Measurements from ENCODE around the gene CTIF. TPM values are rescaled to one million over a fixed set of nuclear protein-coding genes. Genes with fewer than 3 reads are reported as not detected.
A peak's percentile ranks its signal among the peaks of the same experiment; 100 is the strongest.

The CTIF gene
- total and polyA plus RNA-seq, 4 experiments from 2014 or later = 5.2 to 6.5 TPM; not detected in 2

DNA sequence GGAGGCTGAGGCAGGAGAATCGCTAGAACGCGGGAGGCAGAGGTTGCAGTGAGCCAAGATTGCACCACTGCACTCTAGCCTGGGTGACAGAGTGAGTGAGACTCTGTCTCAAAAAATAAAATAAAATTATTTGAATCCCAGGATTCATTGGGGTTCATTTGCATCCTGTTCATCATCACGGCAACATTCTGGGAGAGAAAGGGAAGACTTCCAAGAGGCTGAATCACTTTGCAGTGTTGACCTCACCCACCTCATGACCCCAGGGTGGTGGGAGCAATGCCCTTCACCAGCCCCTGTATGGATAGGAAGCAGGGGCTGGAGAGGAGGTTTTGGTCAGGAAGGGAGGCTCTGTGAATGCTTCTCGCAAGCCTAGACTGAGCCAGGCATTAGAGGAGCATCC, 195.6 kb downstream of the CTIF start:
- H3K36me3 Mint-ChIP-seq = no peaks in the 10 kb centered on the region
- H3K4me1 ChIP-seq (ENCODE audit: insufficient read depth, low read length) = no peaks in the 10 kb centered on the region
- no peak overlapping the region for H3K27ac Mint-ChIP-seq
- peaks cover 0 to 3% (median 0%) of the 10 kb centered on the region in 8 donors for H3K9me3 Mint-ChIP-seq
- peaks cover 0 to 4% of the 10 kb centered on the region in 2 donors for H3K27me3 Mint-ChIP-seq
- peaks cover 5 to 7% (median 5%) of the 10 kb centered on the region in 4 donors for H3K4me1 Mint-ChIP-seq
- ChIA-PET POLR2A (ENCODE audit: partially characterized antibody) (no interaction called here), CTCF (ENCODE audit: partially characterized antibody) (no interaction called here)
- no peak overlapping the region for H3K4me3 Mint-ChIP-seq
- DNase-seq = no peak
- no peaks in the 10 kb centered on the region for H3K9me3 ChIP-seq (ENCODE audit: control insufficient read depth in 1 of 2, low read length in 2 of 2)
- H3K36me3 ChIP-seq (ENCODE audit: insufficient read depth, low read length) = no peaks in the 10 kb centered on the region
- no peaks in the 10 kb centered on the region for H3K27me3 ChIP-seq (ENCODE audit: insufficient read depth, low read length)
- intact Hi-C loops (cut with micrococcal nuclease) = no loop called here
- H3K27ac ChIP-seq (ENCODE audit: low read depth, low read length) = no peak overlapping the region
- H3K4me3 ChIP-seq (ENCODE audit: low read length in 2 of 2) = no peak overlapping the region

DNA sequence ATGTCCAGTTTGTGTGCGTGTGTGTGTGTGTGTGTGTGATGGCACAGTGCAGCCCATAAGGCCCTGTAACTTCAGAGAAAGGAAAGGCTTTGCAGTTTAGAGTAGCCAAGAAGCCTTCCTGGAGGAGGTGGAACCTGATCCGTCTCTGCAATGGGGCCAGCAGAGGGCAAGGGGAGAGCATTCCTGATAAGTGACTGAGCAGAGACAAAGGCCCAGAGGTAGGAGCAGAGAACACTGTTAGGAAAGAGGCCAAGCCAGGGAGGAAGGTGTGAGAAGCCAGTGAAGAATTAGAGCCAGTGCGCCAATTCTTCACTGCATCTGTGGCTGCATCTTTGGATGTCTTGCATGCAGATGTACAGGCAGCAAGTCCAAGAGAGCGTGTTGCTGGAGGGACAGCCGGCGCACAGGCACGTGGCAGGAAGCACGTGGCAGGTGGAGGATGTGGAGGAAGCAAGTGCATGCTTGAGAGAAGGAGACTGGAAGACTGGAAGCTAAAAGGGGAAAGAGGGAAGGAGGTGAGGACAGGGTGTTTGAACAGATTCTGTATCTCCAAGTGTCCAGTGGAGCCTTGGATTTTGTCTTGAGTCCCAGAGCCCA, 196.3 kb downstream of the CTIF start:
- Mint-ChIP-seq H3K4me1 (peaks cover 5 to 7% (median 5%) of the 10 kb centered on the region in 4 donors), H3K27ac (peak overlapping the region in 1 of 7 donors; percentile 26), H3K27me3 (peaks cover 0 to 4% of the 10 kb centered on the region in 2 donors), H3K4me3 (peak overlapping the region in 1 of 8 donors; percentile 12), H3K36me3 (no peaks in the 10 kb centered on the region), H3K9me3 (peaks cover 0 to 2% (median 0%) of the 10 kb centered on the region in 8 donors)
- no peak overlapping the region for H3K4me3 ChIP-seq (ENCODE audit: low read length in 2 of 2)
- CTCF ChIA-PET (ENCODE audit: partially characterized antibody) = no interaction called here
- no peaks in the 10 kb centered on the region for H3K9me3 ChIP-seq (ENCODE audit: control insufficient read depth in 1 of 2, low read length in 2 of 2)
- H3K36me3 ChIP-seq (ENCODE audit: insufficient read depth, low read length) = no peaks in the 10 kb centered on the region
- POLR2A ChIA-PET (ENCODE audit: partially characterized antibody) = no interaction called here
- no peak for DNase-seq
- H3K27ac ChIP-seq (ENCODE audit: low read depth, low read length) = no peak overlapping the region
- H3K4me1 ChIP-seq (ENCODE audit: insufficient read depth, low read length) = no peaks in the 10 kb centered on the region
- intact Hi-C loops (cut with micrococcal nuclease) = no loop called here
- no peaks in the 10 kb centered on the region for H3K27me3 ChIP-seq (ENCODE audit: insufficient read depth, low read length)

DNA sequence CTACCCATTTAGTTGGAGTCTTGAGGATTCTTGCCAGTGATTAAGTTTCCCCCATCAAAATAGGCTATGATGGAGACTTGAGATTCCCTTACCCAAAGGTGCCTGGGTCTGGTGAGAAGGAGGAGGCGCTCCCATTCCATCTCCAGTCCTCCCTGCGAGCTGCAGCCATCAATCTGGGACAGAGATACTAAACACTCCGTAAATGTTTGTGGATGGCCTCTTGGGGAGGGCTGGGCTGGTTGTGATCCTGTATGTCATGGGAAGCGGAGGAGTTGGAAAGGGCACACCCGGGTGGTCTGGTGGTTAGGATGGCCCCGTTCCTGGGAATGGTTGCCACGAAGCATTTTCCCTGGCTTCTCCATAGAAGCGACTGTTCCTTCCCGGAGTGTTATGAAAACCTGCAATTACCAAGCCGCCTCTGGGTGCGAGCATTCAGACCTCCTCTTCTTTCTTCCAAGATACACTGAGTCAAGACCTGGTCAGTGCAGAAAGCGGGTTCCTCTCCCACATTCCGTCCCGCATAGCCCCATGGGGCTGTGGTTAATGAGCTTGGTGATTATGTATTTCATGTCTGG, 196.9 kb downstream of the CTIF start:
- H3K27ac Mint-ChIP-seq = no peak overlapping the region
- CTCF ChIA-PET (ENCODE audit: partially characterized antibody) = no interaction called here

DNA sequence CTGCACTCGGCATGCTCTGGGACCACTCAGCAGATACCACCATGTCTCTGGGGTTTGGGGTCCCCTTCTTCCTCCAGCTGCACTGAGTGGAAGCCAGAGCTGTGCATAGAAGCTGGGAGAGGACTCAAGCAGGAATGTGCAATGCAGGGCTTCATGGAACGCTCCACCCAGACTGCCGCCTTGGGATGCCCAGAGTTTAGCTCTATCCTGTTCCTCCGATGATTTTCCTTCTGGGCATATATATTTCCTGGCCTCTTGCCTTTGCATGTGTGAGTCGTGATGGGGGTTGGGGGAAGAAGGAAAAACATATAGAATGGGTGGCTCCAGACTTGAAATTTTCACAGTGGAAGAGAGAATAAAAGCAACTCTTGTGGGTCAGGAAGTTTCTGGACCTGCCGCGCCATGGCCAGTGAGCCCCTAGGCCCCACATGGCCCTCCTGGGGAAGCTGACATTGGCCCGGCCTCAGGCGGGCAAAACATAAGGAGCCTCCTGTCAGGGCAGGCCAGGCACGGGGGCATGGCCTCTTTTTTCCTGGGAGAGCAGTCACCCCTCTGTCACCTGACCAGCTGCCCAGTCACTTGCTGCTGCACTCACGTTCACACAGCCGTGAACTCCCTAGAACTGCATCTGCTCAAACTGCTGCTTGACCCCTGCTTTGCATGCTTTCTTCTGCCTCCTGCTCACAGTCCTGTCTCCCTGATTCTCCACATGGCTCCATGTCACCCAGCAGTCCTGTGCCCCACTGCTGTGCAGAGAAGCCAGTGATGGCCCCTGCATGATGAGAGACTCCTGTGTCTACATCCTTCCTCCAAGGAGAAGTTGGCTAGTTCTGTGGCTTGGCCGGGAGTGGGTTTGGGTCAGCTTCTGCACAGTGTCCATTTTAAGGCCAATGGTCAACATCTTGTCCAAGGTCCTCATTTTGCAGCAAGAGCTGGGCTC, 197.8 kb downstream of the CTIF start:
- Mint-ChIP-seq H3K4me1 (peaks cover 5 to 7% (median 5%) of the 10 kb centered on the region in 4 donors), H3K4me3 (no peak overlapping the region), H3K27ac (no peak overlapping the region), H3K9me3 (peaks cover 0 to 2% (median 0%) of the 10 kb centered on the region in 8 donors), H3K27me3 (peaks cover 0 to 3% of the 10 kb centered on the region in 2 donors), H3K36me3 (no peaks in the 10 kb centered on the region)
- DNase-seq = no peak
- no peak overlapping the region for H3K4me3 ChIP-seq (ENCODE audit: low read length in 2 of 2)
- H3K36me3 ChIP-seq (ENCODE audit: insufficient read depth, low read length) = no peaks in the 10 kb centered on the region
- no peaks in the 10 kb centered on the region for H3K27me3 ChIP-seq (ENCODE audit: insufficient read depth, low read length)
- ChIA-PET POLR2A (ENCODE audit: partially characterized antibody) (no interaction called here), CTCF (ENCODE audit: partially characterized antibody) (interaction anchor here (0.5 kb wide), 1 partner anchor 420 kb away, joined by 3 read pairs; no protein-coding TSS in a partner anchor)
- no peaks in the 10 kb centered on the region for H3K9me3 ChIP-seq (ENCODE audit: control insufficient read depth in 1 of 2, low read length in 2 of 2)
- intact Hi-C loops (cut with micrococcal nuclease) = no loop called here
- H3K27ac ChIP-seq (ENCODE audit: low read depth, low read length) = no peak overlapping the region
- no peaks in the 10 kb centered on the region for H3K4me1 ChIP-seq (ENCODE audit: insufficient read depth, low read length)

More for the DNA sequence above, 196.9 kb downstream of the CTIF start:
- no peak overlapping the region for H3K27ac ChIP-seq (ENCODE audit: low read depth, low read length)
- H3K4me1 Mint-ChIP-seq = peaks cover 5 to 7% (median 5%) of the 10 kb centered on the region in 4 donors
- no peaks in the 10 kb centered on the region for H3K27me3 ChIP-seq (ENCODE audit: insufficient read depth, low read length)
- H3K36me3 Mint-ChIP-seq = no peaks in the 10 kb centered on the region
- POLR2A ChIA-PET (ENCODE audit: partially characterized antibody) = no interaction called here
- H3K36me3 ChIP-seq (ENCODE audit: insufficient read depth, low read length) = no peaks in the 10 kb centered on the region
- intact Hi-C loops (cut with micrococcal nuclease) = no loop called here
- no peak for DNase-seq
- peaks cover 0 to 2% (median 0%) of the 10 kb centered on the region in 8 donors for H3K9me3 Mint-ChIP-seq
- H3K27me3 Mint-ChIP-seq = peaks cover 0 to 4% of the 10 kb centered on the region in 2 donors
- H3K4me3 ChIP-seq (ENCODE audit: low read length in 2 of 2) = no peak overlapping the region
- H3K9me3 ChIP-seq (ENCODE audit: control insufficient read depth in 1 of 2, low read length in 2 of 2) = no peaks in the 10 kb centered on the region
- no peaks in the 10 kb centered on the region for H3K4me1 ChIP-seq (ENCODE audit: insufficient read depth, low read length)
- H3K4me3 Mint-ChIP-seq = no peak overlapping the region

DNA sequence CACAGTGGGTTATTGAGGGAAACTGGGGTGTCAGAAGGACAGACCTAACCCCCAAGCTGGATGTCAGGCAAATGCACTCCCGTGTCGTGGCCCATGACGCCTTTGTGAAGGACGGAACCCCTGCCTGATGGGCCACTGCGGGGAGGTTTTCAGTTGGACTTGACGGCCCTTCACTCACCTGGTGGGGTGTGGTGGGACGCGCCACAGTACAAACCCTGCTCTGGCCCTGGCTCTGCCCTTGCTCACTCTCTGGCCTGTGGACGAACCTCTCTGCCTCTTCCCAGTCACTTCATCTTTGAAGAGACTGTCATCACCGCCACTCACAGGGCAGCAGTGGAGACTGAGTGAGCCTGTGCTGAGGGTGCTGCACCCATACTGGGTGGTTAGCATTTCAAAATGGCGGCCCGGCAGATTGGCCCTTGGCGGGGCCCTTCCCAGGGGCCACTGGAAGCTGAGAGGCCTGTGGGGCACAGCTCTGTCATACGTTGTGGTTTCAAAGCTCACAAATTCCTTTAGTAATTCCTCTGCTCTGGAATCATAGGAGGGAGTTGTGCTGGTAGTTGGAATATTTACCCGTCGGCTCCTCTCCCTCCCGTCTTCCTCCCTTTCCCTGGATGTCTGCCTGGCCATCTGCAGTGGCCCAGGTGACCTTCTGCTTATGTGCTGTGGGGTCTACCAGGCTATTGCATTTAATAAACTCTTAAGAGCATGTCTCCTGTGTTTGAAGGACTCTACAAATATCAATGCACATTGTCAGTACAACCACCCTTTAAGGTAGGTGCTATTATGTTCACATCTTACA, 200.6 kb downstream of the CTIF start:
- ChIA-PET POLR2A (ENCODE audit: partially characterized antibody) (no interaction called here), CTCF (ENCODE audit: partially characterized antibody) (no interaction called here)
- Histone ChIP-seq H3K9me3 (ENCODE audit: control insufficient read depth in 1 of 2, low read length in 2 of 2) (no peaks in the 10 kb centered on the region), H3K27me3 (ENCODE audit: insufficient read depth, low read length) (no peaks in the 10 kb centered on the region), H3K4me1 (ENCODE audit: insufficient read depth, low read length) (no peaks in the 10 kb centered on the region), H3K27ac (ENCODE audit: low read depth, low read length) (no peak overlapping the region), H3K4me3 (ENCODE audit: low read length in 2 of 2) (no peak overlapping the region), H3K36me3 (ENCODE audit: insufficient read depth, low read length) (no peaks in the 10 kb centered on the region)
- peaks cover 0 to 3% of the 10 kb centered on the region in 2 donors for H3K27me3 Mint-ChIP-seq
- H3K4me3 Mint-ChIP-seq = no peak overlapping the region
- H3K27ac Mint-ChIP-seq = no peak overlapping the region
- no peaks in the 10 kb centered on the region for H3K36me3 Mint-ChIP-seq
- DNase-seq = no peak
- intact Hi-C loops (cut with micrococcal nuclease) = no loop called here
- peaks cover 0 to 2% (median 0%) of the 10 kb centered on the region in 8 donors for H3K9me3 Mint-ChIP-seq
- peaks cover 5 to 7% (median 5%) of the 10 kb centered on the region in 4 donors for H3K4me1 Mint-ChIP-seq

GRCh38 chr18:48740068-48740440, 201.2 kb downstream of the CTIF start:
- no peaks in the 10 kb centered on the region for H3K4me1 ChIP-seq (ENCODE audit: insufficient read depth, low read length)
- CTCF ChIA-PET (ENCODE audit: partially characterized antibody) = no interaction called here
- no peak overlapping the region for H3K27ac ChIP-seq (ENCODE audit: low read depth, low read length)
- no peaks in the 10 kb centered on the region for H3K36me3 Mint-ChIP-seq
- intact Hi-C loops (cut with micrococcal nuclease) = no loop called here
- no peaks in the 10 kb centered on the region for H3K27me3 ChIP-seq (ENCODE audit: insufficient read depth, low read length)
- no peaks in the 10 kb centered on the region for H3K36me3 ChIP-seq (ENCODE audit: insufficient read depth, low read length)
- H3K9me3 ChIP-seq (ENCODE audit: control insufficient read depth in 1 of 2, low read length in 2 of 2) = no peaks in the 10 kb centered on the region
- POLR2A ChIA-PET (ENCODE audit: partially characterized antibody) = no interaction called here
- H3K4me1 Mint-ChIP-seq = peaks cover 2 to 5% (median 3%) of the 10 kb centered on the region in 4 donors
- DNase-seq = no peak
- H3K27me3 Mint-ChIP-seq = peaks cover 0 to 3% of the 10 kb centered on the region in 2 donors
- H3K27ac Mint-ChIP-seq = no peak overlapping the region
- no peak overlapping the region for H3K4me3 Mint-ChIP-seq
- no peak overlapping the region for H3K4me3 ChIP-seq (ENCODE audit: low read length in 2 of 2)
- H3K9me3 Mint-ChIP-seq = peaks cover 0 to 2% (median 0%) of the 10 kb centered on the region in 8 donors

Measured in CD4-positive, alpha-beta memory T cell (primary cell).